HG03045 (cell line): Measurements from ENCODE around the gene S100A12.
"Not testable (repeated sequence)": the region's sequence is repeated elsewhere in the genome, so short reads cannot be mapped to it uniquely, and the experiment has no call there.

Source experiments
- ATAC-seq: cut with Tn5 transposase; IDR thresholded peaks from one replicate; pipeline ENCODE4 v1.9.1; 2021; ENCODE audit warnings: mild to moderate bottlenecking, moderate library complexity; ENCODE audit not compliant: unreplicated experiment

Gene S100A12

GRCh38 chr1:153354515-153355193 is 20.8 kb downstream of the S100A12 start:
- no peak for ATAC-seq

GRCh38 chr1:153353226-153353947 is 22.0 kb downstream of the S100A12 start:
- no peak for ATAC-seq

GRCh38 chr1:153352523-153352922 is 22.9 kb downstream of the S100A12 start:
- ATAC-seq = no peak

GRCh38 chr1:153350321-153350957 is 25.0 kb downstream of the S100A12 start:
- no peak for ATAC-seq

GRCh38 chr1:153349363-153350320 is 25.8 kb downstream of the S100A12 start:
- no peak for ATAC-seq

GRCh38 chr1:153348511-153349362 is 26.7 kb downstream of the S100A12 start, which contains the start of gene PGLYRP4:
PGLYRP4 (minus strand) TSS chr1:153348841; CDS start chr1:153347932, 909 bp downstream.
- no peak for ATAC-seq

GRCh38 chr1:153347856-153348255 is 27.6 kb downstream of the S100A12 start:
- no peak for ATAC-seq

- ATAC-seq = not testable (repeated sequence)
Observed at GRCh38 chr1:153347049-153347448, 28.4 kb downstream of the S100A12 start.

- ATAC-seq = no peak
Observed at GRCh38 chr1:153346077-153346723, 29.2 kb downstream of the S100A12 start.

GRCh38 chr1:153345187-153346076 is 30.0 kb downstream of the S100A12 start:
- no peak for ATAC-seq

- no peak for ATAC-seq
Observed at GRCh38 chr1:153344718-153345025, 30.7 kb downstream of the S100A12 start.

GRCh38 chr1:153343811-153344717 is 31.4 kb downstream of the S100A12 start:
- ATAC-seq = no peak

- ATAC-seq = no peak
Observed at GRCh38 chr1:153343040-153343681, 32.3 kb downstream of the S100A12 start.

- ATAC-seq = no peak
Observed at GRCh38 chr1:153342178-153342577, 33.2 kb downstream of the S100A12 start.

- ATAC-seq = no peak
Observed at GRCh38 chr1:153341431-153341934, 33.9 kb downstream of the S100A12 start.

- ATAC-seq = no peak
Observed at GRCh38 chr1:153340356-153340755, 35.1 kb downstream of the S100A12 start.

GRCh38 chr1:153339802-153340201 is 35.6 kb downstream of the S100A12 start:
- no peak for ATAC-seq
